Neural cell (in vitro differentiated cells): ENCODE data around the gene IQCH. TPM values are rescaled to one million over a fixed set of nuclear protein-coding genes. Genes with fewer than 3 reads are reported as not detected.

Experiments
- H2AFZ ChIP-seq: fragments of 200-600, 300-800 bp; sonication (generic), shearing (Covaris generic); 2 replicates; pipeline ENCODE4 v1.6.0; 2014; ENCODE audit warnings: low read depth, mild to moderate bottlenecking, antibody characterized with exemption, low read length, moderate library complexity
- H3F3A ChIP-seq: fragments of 200-600 bp; shearing (Covaris generic); 2 replicates; pipeline ENCODE4 v1.6.1; 2016; ENCODE audit warnings: mild to moderate bottlenecking, moderate library complexity, mixed read lengths, antibody characterized with exemption, low read length; ENCODE audit not compliant: insufficient read depth, poor library complexity, severe bottlenecking
- H3K27ac ChIP-seq: fragments of 200-600, 300-800 bp; sonication (generic), shearing (Covaris generic); 2 replicates; pipeline ENCODE4 v1.5.1; 2014; ENCODE audit warnings: mild to moderate bottlenecking, low read length, moderate library complexity
- H3K27me3 ChIP-seq: fragments of 300-800, 200-600 bp; sonication (generic), shearing (Covaris generic); 2 replicates; pipeline ENCODE4 v1.6.0; 2014; ENCODE audit warnings: mild to moderate bottlenecking, low read depth, low read length, moderate library complexity; ENCODE audit not compliant: insufficient read depth
- H3K36me3 ChIP-seq: fragments of 300-800, 200-600 bp; sonication (generic), shearing (Covaris generic); 2 replicates; pipeline ENCODE4 v1.5.1; 2014; ENCODE audit warnings: mild to moderate bottlenecking, antibody characterized with exemption, low read length, moderate library complexity; ENCODE audit not compliant: insufficient read depth
- H3K4me2 ChIP-seq: fragments of 300-800, 200-600 bp; sonication (generic), shearing (Covaris generic); 2 replicates; pipeline ENCODE4 v1.6.0; 2014; ENCODE audit warnings: mild to moderate bottlenecking, low read length
- H3K4me3 ChIP-seq: fragments of 300-800, 200-600 bp; sonication (generic), shearing (Covaris generic); 2 replicates; pipeline ENCODE4 v1.5.1; 2014; ENCODE audit warnings: mild to moderate bottlenecking, low read length, moderate library complexity
- H3K79me2 ChIP-seq: fragments of 200-600 bp; shearing (Covaris generic); replicated peaks from 2 replicates; pipeline ENCODE4 v1.6.0; 2014; ENCODE audit warnings: mild to moderate bottlenecking, low read length, moderate library complexity; ENCODE audit not compliant: insufficient read depth
- H3K9ac ChIP-seq: fragments of 300-800, 200-600 bp; sonication (generic), shearing (Covaris generic); 2 replicates; pipeline ENCODE4 v1.6.1; 2016; ENCODE audit warnings: mild to moderate bottlenecking, low read length, mixed read lengths
- H3K9me2 ChIP-seq: fragments of 200-600 bp; shearing (Covaris generic); 2 replicates; pipeline ENCODE4 v1.6.1; 2016; ENCODE audit warnings: mild to moderate bottlenecking, low read length, mixed read lengths; ENCODE audit not compliant: insufficient read depth
- H3K9me3 ChIP-seq: fragments of 200-600, 300-800 bp; sonication (generic), shearing (Covaris generic); 2 replicates; pipeline ENCODE4 v1.6.1; 2016; ENCODE audit warnings: mild to moderate bottlenecking, mixed run types, low read length, moderate library complexity, mixed read lengths
- H4K20me1 ChIP-seq: fragments of 200-600 bp; shearing (Covaris generic); 2 replicates; pipeline ENCODE4 v1.6.1; 2016; ENCODE audit warnings: mild to moderate bottlenecking, mixed run types; ENCODE audit not compliant: insufficient read depth
- EP300 ChIP-seq: fragments of 450-650 bp; conservative IDR thresholded peaks from 2 replicates; pipeline ENCODE4 v1.6.1; 2014; ENCODE audit warnings: antibody characterized with exemption, mild to moderate bottlenecking, moderate library complexity; ENCODE audit not compliant: poor library complexity, severe bottlenecking
- EZH2 ChIP-seq: fragments of 200-600, 300-800 bp; shearing (Covaris generic), sonication (generic); IDR thresholded peaks from 2 replicates; pipeline ENCODE4 v1.6.1; 2014; ENCODE audit warnings: antibody characterized with exemption, low read length, borderline replicate concordance, mild to moderate bottlenecking; ENCODE audit not compliant: insufficient read depth, poor library complexity, severe bottlenecking
- MXI1 ChIP-seq: fragments of 450-650 bp; conservative IDR thresholded peaks from 2 replicates; pipeline ENCODE4 v1.6.1; 2014; ENCODE audit warnings: antibody characterized with exemption, mild to moderate bottlenecking; ENCODE audit not compliant: poor library complexity, severe bottlenecking
- POLR2AphosphoS5 ChIP-seq: IDR thresholded peaks from 2 replicates; pipeline ENCODE4 v1.6.1; 2012
- RAD21 ChIP-seq: fragments of 450-650 bp; conservative IDR thresholded peaks from 2 replicates; pipeline ENCODE4 v1.6.1; 2014; ENCODE audit warnings: antibody characterized with exemption, mild to moderate bottlenecking, moderate library complexity
- REST ChIP-seq: IDR thresholded peaks from 2 replicates; pipeline ENCODE4 v1.6.1; 2012; ENCODE audit warnings: borderline replicate concordance
- SMC3 ChIP-seq: fragments of 450-650 bp; conservative IDR thresholded peaks from 2 replicates; pipeline ENCODE4 v1.6.1; 2014; ENCODE audit warnings: antibody characterized with exemption, mild to moderate bottlenecking, moderate library complexity; ENCODE audit not compliant: poor library complexity
- TAF1 ChIP-seq: IDR thresholded peaks from 2 replicates; pipeline ENCODE4 v1.6.1; 2012; ENCODE audit warnings: low read depth
- polyA plus RNA-seq: library from polyadenylated mRNA; depleted of rRNA; stranded (reverse); fragments of >200 nt; gene quantifications from 2 replicates; pipeline ENCODE4 v1.2.3, GENCODE V29; 2014
- TF ChIP-seq, protein P1 (sequence below): fragments of 450-650 bp; IDR thresholded peaks from 2 replicates; pipeline ENCODE4 v1.5.1; 2014; ENCODE audit warnings: antibody characterized with exemption, mild to moderate bottlenecking, moderate library complexity; ENCODE audit not compliant: poor library complexity, severe bottlenecking

The IQCH gene
- polyA plus RNA-seq, 1 donor from 2014 or later: 2.8 TPM

DNA sequence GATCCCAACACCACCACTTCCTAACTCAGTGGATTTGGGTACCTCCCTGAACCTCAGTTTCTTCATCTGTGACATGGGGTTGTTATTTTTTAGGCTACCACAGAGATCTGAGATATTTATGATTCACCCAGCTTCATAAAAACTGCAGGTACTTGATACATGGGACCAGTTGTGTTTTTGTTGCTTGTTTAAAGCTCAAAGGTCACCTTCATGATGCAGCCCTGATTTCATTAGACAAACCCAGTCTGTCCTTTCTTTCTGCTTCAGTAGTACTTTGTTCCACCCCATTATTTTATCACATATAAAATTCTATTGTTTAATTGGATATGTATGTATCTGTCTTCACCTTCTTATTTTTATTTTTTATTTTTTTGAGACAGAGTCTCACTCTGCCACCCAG is 208.9 kb downstream of the IQCH start:
- Histone ChIP-seq H3F3A (no peaks in the 10 kb centered on the region), H3K4me2 (no peak overlapping the region), H3K36me3 (no peaks in the 10 kb centered on the region), H3K27ac (no peak overlapping the region), H3K9me3 (no peaks in the 10 kb centered on the region), H3K4me3 (no peak overlapping the region), H4K20me1 (no peaks in the 10 kb centered on the region), H3K9ac (no peak overlapping the region), H3K79me2 (no peaks in the 10 kb centered on the region), H3K27me3 (no peaks in the 10 kb centered on the region), H2AFZ (no peak overlapping the region), H3K9me2 (no peaks in the 10 kb centered on the region)
- no peak for TF ChIP-seq EZH2

- Histone ChIP-seq H3K27me3 (no peaks in the 10 kb centered on the region), H3F3A (no peaks in the 10 kb centered on the region), H3K36me3 (no peaks in the 10 kb centered on the region), H3K4me2 (no peak overlapping the region), H2AFZ (no peak overlapping the region), H3K4me3 (no peak overlapping the region), H3K79me2 (no peaks in the 10 kb centered on the region), H4K20me1 (no peaks in the 10 kb centered on the region), H3K27ac (no peak overlapping the region), H3K9me2 (no peaks in the 10 kb centered on the region), H3K9me3 (no peaks in the 10 kb centered on the region), H3K9ac (no peak overlapping the region)
- TF ChIP-seq, protein P1, sequence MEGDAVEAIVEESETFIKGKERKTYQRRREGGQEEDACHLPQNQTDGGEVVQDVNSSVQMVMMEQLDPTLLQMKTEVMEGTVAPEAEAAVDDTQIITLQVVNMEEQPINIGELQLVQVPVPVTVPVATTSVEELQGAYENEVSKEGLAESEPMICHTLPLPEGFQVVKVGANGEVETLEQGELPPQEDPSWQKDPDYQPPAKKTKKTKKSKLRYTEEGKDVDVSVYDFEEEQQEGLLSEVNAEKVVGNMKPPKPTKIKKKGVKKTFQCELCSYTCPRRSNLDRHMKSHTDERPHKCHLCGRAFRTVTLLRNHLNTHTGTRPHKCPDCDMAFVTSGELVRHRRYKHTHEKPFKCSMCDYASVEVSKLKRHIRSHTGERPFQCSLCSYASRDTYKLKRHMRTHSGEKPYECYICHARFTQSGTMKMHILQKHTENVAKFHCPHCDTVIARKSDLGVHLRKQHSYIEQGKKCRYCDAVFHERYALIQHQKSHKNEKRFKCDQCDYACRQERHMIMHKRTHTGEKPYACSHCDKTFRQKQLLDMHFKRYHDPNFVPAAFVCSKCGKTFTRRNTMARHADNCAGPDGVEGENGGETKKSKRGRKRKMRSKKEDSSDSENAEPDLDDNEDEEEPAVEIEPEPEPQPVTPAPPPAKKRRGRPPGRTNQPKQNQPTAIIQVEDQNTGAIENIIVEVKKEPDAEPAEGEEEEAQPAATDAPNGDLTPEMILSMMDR: no peak
- TF ChIP-seq RAD21 (no peak), EZH2 (no peak), EP300 (no peak), SMC3 (no peak), POLR2AphosphoS5 (no peak), REST (no peak), MXI1 (no peak), TAF1 (no peak)
Measured at GRCh38 chr15:67465196-67465952, 210.8 kb downstream of the IQCH start.
